HEK293T (cell line): ENCODE data around the gene FUZ.

Experiments
- CTCF ChIA-PET: fragments of 350-600 bp; formaldehyde crosslinking; extraction: SDS; loops from one replicate; lab custom pipeline; 2021; ENCODE audit warnings: antibody characterized with exemption, inconsistent platforms; lab: Yijun Ruan, JAX
- POLR2A ChIA-PET: fragments of 350-600 bp; formaldehyde crosslinking; extraction: SDS; loops from one replicate; lab custom pipeline; 2020; ENCODE audit warnings: antibody characterized with exemption, inconsistent platforms; lab: Yijun Ruan, JAX
- DNase-seq: peaks from one replicate; pipeline ENCODE4 v3.0.0; 2012; ENCODE audit warnings: mixed read lengths; ENCODE audit errors: extremely low spot score
- ARNT ChIP-seq: fragments of 450-650 bp; IDR thresholded peaks from 2 replicates; pipeline ENCODE4 v1.6.1; 2017; ENCODE audit warnings: mild to moderate bottlenecking
- BHLHE40 ChIP-seq: fragments of 450-650 bp; IDR thresholded peaks from 2 replicates; pipeline ENCODE4 v1.6.1; 2016; ENCODE audit warnings: mild to moderate bottlenecking, moderate library complexity, borderline replicate concordance
- CTBP1 ChIP-seq: fragments of 450-650 bp; IDR thresholded peaks from 2 replicates; pipeline ENCODE4 v1.6.1; 2016; ENCODE audit warnings: borderline replicate concordance
- ELF4 ChIP-seq: fragments of 450-650 bp; IDR thresholded peaks from 2 replicates; pipeline ENCODE4 v1.6.1; 2017; ENCODE audit warnings: antibody characterized with exemption
- FOXA1 ChIP-seq: fragments of 450-650 bp; IDR thresholded peaks from 2 replicates; pipeline ENCODE4 v1.6.1; 2016; ENCODE audit warnings: mild to moderate bottlenecking
- FOXK2 ChIP-seq: fragments of 450-650 bp; IDR thresholded peaks from 2 replicates; pipeline ENCODE4 v1.6.1; 2016; ENCODE audit warnings: mild to moderate bottlenecking
- FOXM1 ChIP-seq: fragments of 450-650 bp; IDR thresholded peaks from 2 replicates; pipeline ENCODE4 v1.6.1; 2017; ENCODE audit warnings: mild to moderate bottlenecking, borderline replicate concordance
- HDGF ChIP-seq: fragments of 450-650 bp; IDR thresholded peaks from 2 replicates; pipeline ENCODE4 v1.6.1; 2017; ENCODE audit warnings: antibody characterized with exemption, borderline replicate concordance
- L3MBTL2 ChIP-seq: fragments of 450-650 bp; conservative IDR thresholded peaks from 2 replicates; pipeline ENCODE4 v1.6.1; 2016; ENCODE audit warnings: mild to moderate bottlenecking
- LEF1 ChIP-seq: fragments of 450-650 bp; IDR thresholded peaks from 2 replicates; pipeline ENCODE4 v1.6.1; 2017; ENCODE audit warnings: mild to moderate bottlenecking, borderline replicate concordance
- NFRKB ChIP-seq: fragments of 450-650 bp; IDR thresholded peaks from 2 replicates; pipeline ENCODE4 v1.6.1; 2016; ENCODE audit warnings: mild to moderate bottlenecking, moderate library complexity
- PKNOX1 ChIP-seq: fragments of 450-650 bp; IDR thresholded peaks from 2 replicates; pipeline ENCODE4 v1.6.1; 2016
- SP1 ChIP-seq: fragments of 450-650 bp; IDR thresholded peaks from 2 replicates; pipeline ENCODE4 v1.6.1; 2017
- SUZ12 ChIP-seq: fragments of 450-650 bp; IDR thresholded peaks from 2 replicates; pipeline ENCODE4 v1.6.1; 2016; ENCODE audit warnings: mild to moderate bottlenecking
- TARDBP ChIP-seq: fragments of 450-650 bp; IDR thresholded peaks from 2 replicates; pipeline ENCODE4 v1.6.1; 2016
- ZNF384 ChIP-seq: fragments of 450-650 bp; IDR thresholded peaks from 2 replicates; pipeline ENCODE4 v1.6.1; 2016

Gene FUZ

GRCh38 chr19:49766007-49766929, 46.8 kb downstream of the FUZ start:
- POLR2A ChIA-PET = interaction anchor here (0.6 to 1.9 kb wide), 11 partner anchors 11 to 103 kb away, joined by 3 to 5 read pairs (median 3); partner anchors contain the start of genes FUZ and PTOV1
- peak; percentile 98 for DNase-seq
- CTCF ChIA-PET = no interaction called here
- TF ChIP-seq HDGF = no peak; the same call in 1 of the 2 replicates
- TF ChIP-seq L3MBTL2 = peak; percentile 32; the same call in 1 of the 2 replicates
- peak; percentile 98 for TF ChIP-seq PKNOX1
- peak; percentile 69; the same call in 1 of the 2 replicates for TF ChIP-seq SP1

GRCh38 chr19:49764341-49764740, 48.8 kb downstream of the FUZ start:
- TF ChIP-seq FOXM1 (no peak), SP1 (no peak), ZNF384 (no peak)
- POLR2A ChIA-PET = no interaction called here
- CTCF ChIA-PET = no interaction called here
- no peak for DNase-seq

GRCh38 chr19:49763230-49763629, 49.9 kb downstream of the FUZ start, which contains the start of gene TSKS:
TSKS (minus strand) TSS chr19:49763306; CDS start chr19:49763247, 59 bp downstream.
- TF ChIP-seq ZNF384 = no peak
- no peak for TF ChIP-seq BHLHE40
- TF ChIP-seq SUZ12 = no peak
- TF ChIP-seq ARNT = no peak
- TF ChIP-seq FOXM1 = no peak
- no peak for TF ChIP-seq PKNOX1
- no peak for TF ChIP-seq HDGF
- TF ChIP-seq CTBP1 = no peak
- no peak for TF ChIP-seq SP1
- TF ChIP-seq TARDBP = no peak
- TF ChIP-seq FOXA1 = no peak
- TF ChIP-seq NFRKB = no peak
- TF ChIP-seq FOXK2 = no peak
- POLR2A ChIA-PET = no interaction called here

GRCh38 chr19:49761625-49762311, 51.3 kb downstream of the FUZ start:
- CTCF ChIA-PET = interaction anchor here (0.6 kb wide), 1 partner anchor 45 kb away, joined by 3 read pairs; no protein-coding TSS in a partner anchor
- TF ChIP-seq TARDBP = no peak
- no peak for TF ChIP-seq CTBP1
- no peak for TF ChIP-seq PKNOX1
- TF ChIP-seq FOXA1 = no peak
- no peak for TF ChIP-seq SUZ12
- TF ChIP-seq NFRKB = no peak
- POLR2A ChIA-PET = interaction anchor here (0.9 kb wide), 1 partner anchor 44 kb away, joined by 3 read pairs; no protein-coding TSS in a partner anchor
- no peak for DNase-seq

More at GRCh38 chr19:49763230-49763629, 49.9 kb downstream of the FUZ start, which contains the start of gene TSKS:
- DNase-seq = no peak
- CTCF ChIA-PET = interaction anchor here (1.5 kb wide), 1 partner anchor 12 kb away, joined by 6 read pairs; no protein-coding TSS in a partner anchor

- ChIA-PET POLR2A (interaction anchor here (0.9 kb wide), 1 partner anchor 43 kb away, joined by 3 read pairs; no protein-coding TSS in a partner anchor), CTCF (interaction anchor here (0.6 kb wide), 1 partner anchor 44 kb away, joined by 3 read pairs; no protein-coding TSS in a partner anchor)
- no peak for TF ChIP-seq ZNF384
- TF ChIP-seq PKNOX1 = no peak
- TF ChIP-seq BHLHE40 = no peak
- no peak for TF ChIP-seq FOXA1
- TF ChIP-seq HDGF = no peak
- no peak for TF ChIP-seq TARDBP
- TF ChIP-seq FOXM1 = no peak
- TF ChIP-seq CTBP1 = no peak
- no peak for TF ChIP-seq L3MBTL2
- no peak for TF ChIP-seq ELF4
- TF ChIP-seq NFRKB = no peak
- TF ChIP-seq ARNT = no peak
- no peak for TF ChIP-seq FOXK2
- no peak for TF ChIP-seq SUZ12
- no peak for TF ChIP-seq LEF1
- DNase-seq = no peak
These were observed 51.9 kb downstream of the FUZ start for GRCh38 chr19:49761249-49761624.
